ENCODE data around the gene SELL.
"Not testable (repeated sequence)": the region's sequence is repeated elsewhere in the genome, so short reads cannot be mapped to it uniquely, and the experiment has no call there.

DNA sequence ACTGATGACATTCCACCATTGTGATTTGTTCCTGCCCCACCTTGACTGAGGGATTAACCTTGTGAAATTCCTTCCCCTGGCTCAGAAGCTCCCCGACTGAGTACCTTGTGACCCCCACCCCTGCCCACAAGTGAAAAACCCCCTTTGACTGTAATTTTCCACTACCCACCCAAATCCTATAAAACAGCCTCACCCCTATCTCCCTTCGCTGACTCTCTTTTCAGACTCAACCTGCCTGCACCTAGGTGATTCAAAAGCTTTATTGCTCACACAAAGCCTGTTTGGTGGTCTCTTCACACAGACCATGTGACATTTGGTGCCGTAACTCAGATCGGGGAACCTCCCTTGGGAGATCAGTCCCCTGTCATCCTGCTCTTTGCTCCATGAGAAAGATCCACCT is 28.3 kb downstream of the SELL start:
- TF ChIP-seq EZH2 (IDR thresholded peaks at IDR 0.05; ENCODE audit: borderline replicate concordance); EZH2phosphoT487 (IDR thresholded peaks at IDR 0.05; ENCODE audit: low read depth, severe bottlenecking, unreplicated experiment): not testable (repeated sequence)
